Stomach (tissue), 9 donors: Measurements from ENCODE around the gene NR0B1. TPM values are rescaled to one million over a fixed set of nuclear protein-coding genes. Genes with fewer than 3 reads are reported as not detected.

Experiments used
- DNase-seq, 2 donors: peaks; one replicate each; pipeline versions ENCODE4 v3.0.0 to v3.0.0-alpha.2; 2013 to 2019
- H3K27ac ChIP-seq, 5 donors: fragments of 200-600 bp in 4 of 5; sonication (generic) in 4 of 5; one replicate each; pipeline ENCODE4 v1.5.1; 2013 to 2019; ENCODE audit warnings: mild to moderate bottlenecking in 1 of 5, moderate library complexity in 1 of 5
- H3K27me3 ChIP-seq, 3 donors: fragments of 200-600 bp; sonication (generic); one replicate each; pipeline ENCODE4 v1.5.1; 2017 to 2019; ENCODE audit warnings: mixed run types in 1 of 3
- H3K36me3 ChIP-seq, 4 donors: fragments of 200-600 bp; sonication (generic); 1 replicate in 3 of 4; 2 replicates in 1 of 4; pipeline ENCODE4 v1.5.1; 2016 to 2019
- H3K4me1 ChIP-seq, 4 donors: fragments of 200-600 bp; sonication (generic); one replicate each; pipeline ENCODE4 v1.5.1; 2016 to 2019
- H3K4me3 ChIP-seq, 4 donors: fragments of 200-600 bp; sonication (generic) in 3 of 4; one replicate each; pipeline ENCODE4 v1.5.1; 2016 to 2019; ENCODE audit warnings: mild to moderate bottlenecking in 1 of 4
- H3K9me3 ChIP-seq, 4 donors: fragments of 200-600 bp; sonication (generic); one replicate each; pipeline ENCODE4 v1.5.1; 2016 to 2019
- EP300 ChIP-seq: sonication (generic); formaldehyde crosslinking; IDR thresholded peaks from one replicate; pipeline ENCODE4 v1.6.1; 2017; ENCODE audit warnings: antibody characterized with exemption
- POLR2A ChIP-seq, 4 donors: fragments of 450-650 bp; IDR thresholded peaks; one replicate each; pipeline ENCODE4 v1.6.1; 2016; ENCODE audit warnings: antibody characterized with exemption in 4 of 4, control low read depth in 2 of 4, mild to moderate bottlenecking in 1 of 4, moderate library complexity in 1 of 4
- POLR2AphosphoS5 ChIP-seq, 3 donors: sonication (generic); formaldehyde crosslinking; IDR thresholded peaks; one replicate each; pipeline ENCODE4 v1.6.1; 2016; ENCODE audit warnings: antibody characterized with exemption in 3 of 3
- WGBS, 5 donors: extraction: QIAGEN DNeasy Blood & Tissue Kit in 3 of 5; methylation state at CpG; one replicate each; pipeline versions ENCODE4 v1.1.5 to v1.1.7; 2013 to 2018; 5-methylcytosine and 5-hydroxymethylcytosine counted together
- intact Hi-C: fragments of 100-400 bp; cut with DNase I; formaldehyde crosslinking; loops from one replicate; pipeline ENCODE4 v1.15.1; 2023; ENCODE audit warnings: low total_unique reads
- polyA plus RNA-seq, 3 donors: library from polyadenylated mRNA; stranded (reverse); fragments of 200-250 nt; gene quantifications; one replicate each; pipeline ENCODE4 v1.2.3, GENCODE V29; 2013
- total RNA-seq, 5 donors: library from RNA; depleted of rRNA; stranded (reverse); fragments of >200 nt; gene quantifications; one replicate each; pipeline versions ENCODE4 v1.1.0 to v1.2.3, GENCODE V29; 2014 to 2016
- TF ChIP-seq, protein P1 (sequence below), 7 experiments: fragments of 450-650 bp in 4 of 7; fragments of 200-600 bp in 3 of 7; sonication (generic) in 3 of 7; IDR thresholded peaks; one replicate each; pipeline ENCODE4 v1.5.1; 2016 to 2019; ENCODE audit warnings: antibody characterized with exemption in 7 of 7, control low read depth in 2 of 7, mild to moderate bottlenecking in 1 of 7
- donor health status: healthy with polysubstance abuse.
- donor health status: Bipolar disorder and iron deficiency.
- donor health status: healthy.

NR0B1 gene
- total and polyA plus RNA-seq, 8 donors: 0.25 to 0.37 TPM; not detected in 6

GRCh38 chrX:30327762-30328161 lies 18.6 kb upstream of the NR0B1 start:
- TF ChIP-seq POLR2AphosphoS5 (IDR thresholded peaks at IDR 0.05) (no peak), POLR2A (IDR thresholded peaks at IDR 0.05) (no peak), EP300 (no peak)
- TF ChIP-seq, protein P1, sequence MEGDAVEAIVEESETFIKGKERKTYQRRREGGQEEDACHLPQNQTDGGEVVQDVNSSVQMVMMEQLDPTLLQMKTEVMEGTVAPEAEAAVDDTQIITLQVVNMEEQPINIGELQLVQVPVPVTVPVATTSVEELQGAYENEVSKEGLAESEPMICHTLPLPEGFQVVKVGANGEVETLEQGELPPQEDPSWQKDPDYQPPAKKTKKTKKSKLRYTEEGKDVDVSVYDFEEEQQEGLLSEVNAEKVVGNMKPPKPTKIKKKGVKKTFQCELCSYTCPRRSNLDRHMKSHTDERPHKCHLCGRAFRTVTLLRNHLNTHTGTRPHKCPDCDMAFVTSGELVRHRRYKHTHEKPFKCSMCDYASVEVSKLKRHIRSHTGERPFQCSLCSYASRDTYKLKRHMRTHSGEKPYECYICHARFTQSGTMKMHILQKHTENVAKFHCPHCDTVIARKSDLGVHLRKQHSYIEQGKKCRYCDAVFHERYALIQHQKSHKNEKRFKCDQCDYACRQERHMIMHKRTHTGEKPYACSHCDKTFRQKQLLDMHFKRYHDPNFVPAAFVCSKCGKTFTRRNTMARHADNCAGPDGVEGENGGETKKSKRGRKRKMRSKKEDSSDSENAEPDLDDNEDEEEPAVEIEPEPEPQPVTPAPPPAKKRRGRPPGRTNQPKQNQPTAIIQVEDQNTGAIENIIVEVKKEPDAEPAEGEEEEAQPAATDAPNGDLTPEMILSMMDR (IDR thresholded peaks at IDR 0.05): no peak
- Histone ChIP-seq H3K9me3 (no peaks in the 10 kb centered on the region), H3K27ac (no peak overlapping the region), H3K4me3 (no peak overlapping the region), H3K27me3 (no peaks in the 10 kb centered on the region), H3K4me1 (no peaks in the 10 kb centered on the region), H3K36me3 (no peaks in the 10 kb centered on the region)
- WGBS, 5 donors: 68 to 95% (median 85%) methylated on average over 4 of the region's 4 CpGs
- intact Hi-C loops: no loop called here
- no peak for DNase-seq

DNA sequence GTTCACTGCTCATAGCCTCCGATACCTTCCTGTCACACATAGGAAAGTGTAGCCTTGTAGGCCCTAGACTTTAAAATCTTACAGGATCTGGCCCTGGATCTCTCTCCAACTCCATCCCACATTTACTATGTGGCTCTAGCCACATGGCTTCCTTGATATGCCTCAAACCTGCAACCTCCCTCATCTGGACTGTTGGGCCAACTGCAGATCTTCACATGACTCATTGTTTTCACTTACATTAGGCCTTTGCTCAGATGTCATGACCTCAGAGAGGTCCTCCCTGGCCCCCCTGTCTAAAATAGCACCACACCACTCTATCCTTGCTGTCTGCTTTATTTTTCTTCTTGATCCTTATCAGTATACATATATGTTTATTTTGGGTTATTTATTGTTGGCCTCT lies 8.1 kb upstream of the NR0B1 start:
- H3K27me3 ChIP-seq: peaks cover 0 to 3% (median 0%) of the 10 kb centered on the region in 3 donors
- H3K4me3 ChIP-seq: no peak overlapping the region
- no peak for DNase-seq
- WGBS, 5 donors: 85 to 100% (median 100%) methylated on average over 1 of the region's 1 CpG
- H3K27ac ChIP-seq: no peak overlapping the region
- TF ChIP-seq EP300: no peak
- H3K36me3 ChIP-seq: no peaks in the 10 kb centered on the region
- H3K9me3 ChIP-seq: no peaks in the 10 kb centered on the region
- intact Hi-C loops: no loop called here
- no peaks in the 10 kb centered on the region for H3K4me1 ChIP-seq

DNA sequence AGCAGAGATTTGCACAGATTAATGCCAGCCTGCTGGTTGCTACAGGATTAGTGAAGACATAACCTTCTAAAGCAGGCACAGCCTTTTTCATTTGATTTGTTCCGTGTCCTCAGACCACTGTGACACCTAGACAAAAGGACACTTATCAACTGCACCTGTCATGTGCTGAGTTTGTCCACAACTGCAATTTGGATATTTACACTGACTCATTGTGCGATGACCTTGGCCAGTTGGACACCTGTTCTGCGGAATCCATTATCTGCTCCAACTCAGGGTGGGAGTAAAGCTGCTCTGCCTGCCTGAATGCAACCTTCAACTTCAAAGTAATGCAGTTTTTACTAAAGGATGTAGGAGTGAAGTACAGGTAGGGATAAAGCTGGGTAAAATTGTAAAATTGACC lies 4.1 kb upstream of the NR0B1 start:
- no peak for TF ChIP-seq EP300
- TF ChIP-seq, protein P1 (IDR thresholded peaks at IDR 0.05): no peak
- no peak for TF ChIP-seq POLR2A (IDR thresholded peaks at IDR 0.05)
- TF ChIP-seq POLR2AphosphoS5 (IDR thresholded peaks at IDR 0.05): no peak
- DNase-seq: peak in 1 of 2 donors; percentile 16
- Histone ChIP-seq H3K27ac (no peak overlapping the region), H3K4me3 (no peak overlapping the region), H3K9me3 (peaks cover 0 to 9% (median 0%) of the 10 kb centered on the region in 4 donors), H3K27me3 (peaks cover 10 to 17% (median 16%) of the 10 kb centered on the region in 3 donors), H3K4me1 (peaks cover 0 to 12% (median 10%) of the 10 kb centered on the region in 4 donors), H3K36me3 (no peaks in the 10 kb centered on the region)
- intact Hi-C loops: no loop called here
- WGBS, 5 donors: 56 to 78% (median 75%) methylated on average over 1 to 3 of the region's 3 CpGs

DNA sequence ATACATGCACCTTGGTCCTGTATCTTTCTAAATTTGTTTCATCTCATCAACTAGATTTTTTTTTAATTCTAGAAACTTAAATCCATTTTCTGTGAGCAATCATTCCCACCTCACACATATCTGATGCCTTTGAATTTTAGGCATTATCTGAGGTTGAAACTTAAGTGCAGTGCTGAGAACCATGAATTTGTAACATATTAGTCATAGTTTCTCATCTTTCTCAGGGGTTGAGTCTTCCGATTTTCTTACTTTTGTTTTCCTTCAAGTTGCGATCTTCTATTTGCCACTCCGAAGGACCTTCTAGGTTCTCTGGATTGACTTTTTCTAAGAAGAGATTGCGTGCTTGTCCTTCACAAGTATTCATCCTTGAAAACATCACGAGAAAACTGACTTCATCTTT lies 3.7 kb upstream of the NR0B1 start:
- Histone ChIP-seq H3K9me3 (peaks cover 0 to 10% (median 0%) of the 10 kb centered on the region in 4 donors), H3K27me3 (peaks cover 12 to 22% (median 21%) of the 10 kb centered on the region in 3 donors), H3K4me1 (peaks cover 0 to 15% (median 11%) of the 10 kb centered on the region in 4 donors), H3K36me3 (no peaks in the 10 kb centered on the region), H3K4me3 (no peak overlapping the region), H3K27ac (no peak overlapping the region)
- no peak for TF ChIP-seq POLR2AphosphoS5 (IDR thresholded peaks at IDR 0.05)
- TF ChIP-seq POLR2A (IDR thresholded peaks at IDR 0.05): no peak
- TF ChIP-seq, protein P1 (IDR thresholded peaks at IDR 0.05): no peak
- TF ChIP-seq EP300: no peak
- intact Hi-C loops: no loop called here
- no peak for DNase-seq
- WGBS, 5 donors: 78 to 94% (median 84%) methylated on average over 5 of the region's 5 CpGs

DNA sequence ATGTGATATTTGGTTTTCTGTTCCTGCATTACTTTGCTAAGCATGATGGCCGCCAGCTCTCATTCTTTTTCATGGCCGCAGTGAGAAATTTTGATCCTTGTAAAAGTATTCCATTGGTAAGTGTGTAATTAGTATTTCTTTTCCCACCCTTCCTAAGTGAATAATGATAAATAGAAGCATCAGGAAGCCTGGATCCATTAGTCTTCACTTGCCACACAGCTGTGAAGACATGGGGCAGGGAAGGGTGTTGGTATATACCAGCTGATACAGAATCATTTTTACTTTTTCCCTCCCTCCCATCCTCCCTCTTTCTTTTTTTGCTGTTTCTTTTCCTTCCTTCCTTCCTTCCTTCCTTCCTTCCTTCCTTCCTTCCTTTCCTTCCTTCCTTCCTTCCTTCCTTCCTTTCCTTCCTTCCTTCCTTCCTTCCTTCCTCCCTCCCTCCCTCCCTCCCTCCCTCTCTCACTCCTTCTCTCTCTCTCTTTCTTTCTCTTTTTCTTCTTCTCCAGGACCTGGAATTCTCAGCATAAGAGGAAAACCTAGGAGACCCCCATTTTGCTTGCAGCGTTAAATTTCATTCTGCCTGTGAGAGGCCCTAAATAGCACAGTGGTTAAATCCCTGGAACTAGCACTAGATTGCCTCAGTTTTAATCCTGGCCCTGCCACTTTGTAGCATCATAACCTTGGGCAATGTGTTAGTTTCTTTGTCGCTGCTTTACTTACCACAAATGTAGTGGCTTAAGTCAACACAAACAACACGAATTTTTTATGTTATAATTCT lies 1.4 kb upstream of the NR0B1 start:
- TF ChIP-seq POLR2A (IDR thresholded peaks at IDR 0.05): no peak
- no peak for TF ChIP-seq POLR2AphosphoS5 (IDR thresholded peaks at IDR 0.05)
- no peak for TF ChIP-seq EP300
- TF ChIP-seq, protein P1 (IDR thresholded peaks at IDR 0.05): no peak
- H3K4me3 ChIP-seq: no peak overlapping the region
- intact Hi-C loops: no loop called here
- 64 to 79% (median 76%) methylated on average over 4 to 5 of the region's 5 CpGs for WGBS, 5 donors
- H3K4me1 ChIP-seq: peaks cover 0 to 15% (median 11%) of the 10 kb centered on the region in 4 donors
- H3K27me3 ChIP-seq: peaks cover 12 to 34% (median 30%) of the 10 kb centered on the region in 3 donors
- H3K9me3 ChIP-seq: peaks cover 0 to 10% (median 0%) of the 10 kb centered on the region in 4 donors
- H3K27ac ChIP-seq: no peak overlapping the region
- no peaks in the 10 kb centered on the region for H3K36me3 ChIP-seq
- DNase-seq: no peak
